HepG2 (cell line): ENCODE results near the gene HRG.

ENCODE experiments used
- ETV6 ChIP-seq: sonication (generic); formaldehyde crosslinking; conservative IDR thresholded peaks from 2 replicates; pipeline ENCODE4 v1.4.0; 2020; ENCODE audit warnings: missing genetic modification reagents
- EZH2 ChIP-seq: conservative IDR thresholded peaks from 2 replicates; pipeline ENCODE4 v1.6.1; 2012; ENCODE audit warnings: mild to moderate bottlenecking, low read depth, low read length, moderate library complexity
- HES4 ChIP-seq: sonication (generic); formaldehyde crosslinking; IDR thresholded peaks from 2 replicates; pipeline ENCODE4 v1.9.0; 2021; ENCODE audit warnings: mild to moderate bottlenecking, missing genetic modification reagents, borderline replicate concordance
- RAD21 ChIP-seq: fragments of 450-650 bp; formaldehyde crosslinking; IDR thresholded peaks from 2 replicates; pipeline ENCODE4 v1.5.0; 2020; ENCODE audit warnings: mild to moderate bottlenecking
- REL ChIP-seq: sonication (generic); formaldehyde crosslinking; conservative IDR thresholded peaks from 2 replicates; pipeline ENCODE4 v1.8.0; 2022; ENCODE audit warnings: mild to moderate bottlenecking, missing genetic modification reagents, moderate library complexity
- RXRB ChIP-seq: IDR thresholded peaks from 2 replicates; pipeline ENCODE4 v1.6.1; 2016; ENCODE audit warnings: borderline replicate concordance, missing genetic modification reagents, missing compliant biosample characterization
- ZNF766 ChIP-seq: sonication (generic); formaldehyde crosslinking; IDR thresholded peaks from 2 replicates; pipeline ENCODE4 v1.5.0; 2020; ENCODE audit warnings: missing genetic modification reagents, borderline replicate concordance
- TF ChIP-seq, protein P1 (sequence below): sonication (generic); formaldehyde crosslinking; IDR thresholded peaks from 2 replicates; pipeline ENCODE4 v1.5.0; 2020; ENCODE audit warnings: mild to moderate bottlenecking, missing genetic modification reagents, moderate library complexity
- TF ChIP-seq, protein P2 (sequence below): sonication (generic); formaldehyde crosslinking; IDR thresholded peaks from 2 replicates; pipeline ENCODE4 v1.4.0; 2020; ENCODE audit warnings: mild to moderate bottlenecking, missing genetic modification reagents
- TF ChIP-seq, protein P3 (sequence below): sonication (generic); IDR thresholded peaks from 2 replicates; pipeline ENCODE4 v1.6.1; 2016; ENCODE audit warnings: low read depth, borderline replicate concordance

DNA sequence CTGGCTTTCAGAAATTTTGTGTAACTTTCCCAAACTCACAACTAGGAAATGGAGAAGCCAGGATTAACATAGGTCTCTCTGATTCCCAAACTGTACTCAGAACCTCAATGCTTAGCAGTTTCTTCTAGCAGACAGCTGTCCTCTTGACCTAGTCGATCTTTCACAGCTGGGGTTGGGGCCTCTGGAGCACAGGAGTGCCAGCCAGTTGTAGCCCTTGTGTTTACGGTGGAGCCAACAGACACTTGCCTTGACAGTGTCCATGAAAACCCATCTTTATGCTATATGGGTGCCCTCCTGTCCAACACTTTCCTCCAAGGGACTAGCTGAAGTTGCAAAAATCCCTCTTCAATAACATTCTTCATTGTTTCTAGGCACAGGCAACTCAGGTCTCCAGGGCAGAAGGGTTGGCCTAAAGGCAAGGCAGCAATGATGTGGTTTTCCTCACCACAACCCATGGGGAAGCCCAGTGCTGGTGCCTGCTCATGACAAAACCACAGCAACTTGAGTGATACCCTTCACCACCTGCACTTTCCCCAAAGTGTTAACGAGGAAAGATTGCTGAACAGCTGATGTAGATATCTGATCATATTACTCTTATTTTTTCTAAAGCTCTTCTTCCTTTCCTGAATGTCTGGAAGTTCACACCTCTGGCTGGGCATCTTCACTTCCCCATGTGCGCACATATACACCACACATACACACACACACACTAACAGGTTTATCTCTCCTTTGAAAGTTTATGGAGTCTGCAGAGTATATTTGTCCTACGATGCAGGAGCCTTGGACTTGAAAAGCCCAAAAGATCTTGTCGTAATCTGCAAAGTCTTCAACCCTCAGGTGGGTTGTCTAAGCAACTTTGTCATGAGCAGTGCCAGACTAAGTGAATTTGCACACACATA, 40.3 kb downstream of the HRG start:
- TF ChIP-seq, protein P1, sequence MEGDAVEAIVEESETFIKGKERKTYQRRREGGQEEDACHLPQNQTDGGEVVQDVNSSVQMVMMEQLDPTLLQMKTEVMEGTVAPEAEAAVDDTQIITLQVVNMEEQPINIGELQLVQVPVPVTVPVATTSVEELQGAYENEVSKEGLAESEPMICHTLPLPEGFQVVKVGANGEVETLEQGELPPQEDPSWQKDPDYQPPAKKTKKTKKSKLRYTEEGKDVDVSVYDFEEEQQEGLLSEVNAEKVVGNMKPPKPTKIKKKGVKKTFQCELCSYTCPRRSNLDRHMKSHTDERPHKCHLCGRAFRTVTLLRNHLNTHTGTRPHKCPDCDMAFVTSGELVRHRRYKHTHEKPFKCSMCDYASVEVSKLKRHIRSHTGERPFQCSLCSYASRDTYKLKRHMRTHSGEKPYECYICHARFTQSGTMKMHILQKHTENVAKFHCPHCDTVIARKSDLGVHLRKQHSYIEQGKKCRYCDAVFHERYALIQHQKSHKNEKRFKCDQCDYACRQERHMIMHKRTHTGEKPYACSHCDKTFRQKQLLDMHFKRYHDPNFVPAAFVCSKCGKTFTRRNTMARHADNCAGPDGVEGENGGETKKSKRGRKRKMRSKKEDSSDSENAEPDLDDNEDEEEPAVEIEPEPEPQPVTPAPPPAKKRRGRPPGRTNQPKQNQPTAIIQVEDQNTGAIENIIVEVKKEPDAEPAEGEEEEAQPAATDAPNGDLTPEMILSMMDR (CRISPR knock-in tag): no peak
- TF ChIP-seq HES4: no peak
- TF ChIP-seq RXRB (CRISPR knock-in tag): no peak
- TF ChIP-seq, protein P2, sequence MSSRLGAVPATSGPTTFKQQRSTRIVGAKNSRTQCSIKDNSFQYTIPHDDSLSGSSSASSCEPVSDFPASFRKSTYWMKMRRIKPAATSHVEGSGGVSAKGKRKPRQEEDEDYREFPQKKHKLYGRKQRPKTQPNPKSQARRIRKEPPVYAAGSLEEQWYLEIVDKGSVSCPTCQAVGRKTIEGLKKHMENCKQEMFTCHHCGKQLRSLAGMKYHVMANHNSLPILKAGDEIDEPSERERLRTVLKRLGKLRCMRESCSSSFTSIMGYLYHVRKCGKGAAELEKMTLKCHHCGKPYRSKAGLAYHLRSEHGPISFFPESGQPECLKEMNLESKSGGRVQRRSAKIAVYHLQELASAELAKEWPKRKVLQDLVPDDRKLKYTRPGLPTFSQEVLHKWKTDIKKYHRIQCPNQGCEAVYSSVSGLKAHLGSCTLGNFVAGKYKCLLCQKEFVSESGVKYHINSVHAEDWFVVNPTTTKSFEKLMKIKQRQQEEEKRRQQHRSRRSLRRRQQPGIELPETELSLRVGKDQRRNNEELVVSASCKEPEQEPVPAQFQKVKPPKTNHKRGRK (CRISPR knock-in tag): no peak
- TF ChIP-seq ETV6: no peak
- TF ChIP-seq, protein P3, sequence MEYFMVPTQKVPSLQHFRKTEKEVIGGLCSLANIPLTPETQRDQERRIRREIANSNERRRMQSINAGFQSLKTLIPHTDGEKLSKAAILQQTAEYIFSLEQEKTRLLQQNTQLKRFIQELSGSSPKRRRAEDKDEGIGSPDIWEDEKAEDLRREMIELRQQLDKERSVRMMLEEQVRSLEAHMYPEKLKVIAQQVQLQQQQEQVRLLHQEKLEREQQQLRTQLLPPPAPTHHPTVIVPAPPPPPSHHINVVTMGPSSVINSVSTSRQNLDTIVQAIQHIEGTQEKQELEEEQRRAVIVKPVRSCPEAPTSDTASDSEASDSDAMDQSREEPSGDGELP: no peak
- no peak for TF ChIP-seq REL
- TF ChIP-seq ZNF766 (CRISPR knock-in tag): no peak
- TF ChIP-seq EZH2: no peak
- no peak for TF ChIP-seq RAD21 (CRISPR knock-in tag)
